Neural progenitor cell (in vitro differentiated cells): ENCODE data around the gene PCSK9. TPM values are rescaled to one million over a fixed set of nuclear protein-coding genes. Genes with fewer than 3 reads are reported as not detected.

ENCODE experiments used
- DNase-seq: peaks from one replicate; pipeline ENCODE4 v3.0.0-alpha.2; 2016; ENCODE audit warnings: low spot score
- H2AFZ ChIP-seq: fragments of 200-600 bp; sonication (generic); replicated peaks from 2 replicates; pipeline ENCODE4 v1.6.1; 2016; ENCODE audit warnings: antibody characterized with exemption
- H3F3A ChIP-seq: fragments of 200-600 bp; sonication (generic); 2 replicates; pipeline ENCODE4 v1.6.1; 2016; ENCODE audit warnings: antibody characterized with exemption, low read depth
- H3K27ac ChIP-seq: fragments of 200-600 bp; sonication (generic); 2 replicates; pipeline ENCODE4 v1.5.1; 2016; ENCODE audit warnings: mild to moderate bottlenecking
- H3K27me3 ChIP-seq: fragments of 200-600 bp; sonication (generic); 2 replicates; pipeline ENCODE4 v1.6.1; 2016; ENCODE audit warnings: mild to moderate bottlenecking, moderate library complexity
- H3K36me3 ChIP-seq: fragments of 200-600 bp; sonication (generic); 2 replicates; pipeline ENCODE4 v1.5.1; 2016
- H3K4me1 ChIP-seq: fragments of 200-600 bp; sonication (generic); 2 replicates; pipeline ENCODE4 v1.6.1; 2016; ENCODE audit warnings: mixed run types
- H3K4me2 ChIP-seq: fragments of 200-600 bp; sonication (generic); 2 replicates; pipeline ENCODE4 v1.6.1; 2016
- H3K4me3 ChIP-seq: fragments of 200-600 bp; sonication (generic); 2 replicates; pipeline ENCODE4 v1.5.1; 2016
- H3K79me2 ChIP-seq: fragments of 200-600 bp; sonication (generic); 2 replicates; pipeline ENCODE4 v1.6.1; 2016; ENCODE audit warnings: low read depth
- H3K9ac ChIP-seq: fragments of 200-600 bp; sonication (generic); 2 replicates; pipeline ENCODE4 v1.6.1; 2016
- H3K9me3 ChIP-seq: fragments of 200-600 bp; sonication (generic); 2 replicates; pipeline ENCODE4 v1.5.1; 2016; ENCODE audit warnings: low read depth
- H4K20me1 ChIP-seq: fragments of 200-600 bp; sonication (generic); 2 replicates; pipeline ENCODE4 v1.6.1; 2016; ENCODE audit warnings: low read depth
- H3K27ac Mint-ChIP-seq: 3 replicates; pipeline ENCODE4 v1.8.0; 2021; ENCODE audit warnings: mixed read lengths
- H3K27me3 Mint-ChIP-seq: 2 replicates; pipeline ENCODE4 v1.8.0; 2022; ENCODE audit warnings: low read depth, mild to moderate bottlenecking, inconsistent platforms, moderate library complexity, mixed read lengths; ENCODE audit not compliant: insufficient read depth
- H3K36me3 Mint-ChIP-seq: 3 replicates; pipeline ENCODE4 v1.8.0; 2021; ENCODE audit warnings: mixed read lengths
- H3K4me1 Mint-ChIP-seq: 3 replicates; pipeline ENCODE4 v1.8.0; 2021; ENCODE audit warnings: mixed read lengths
- H3K4me3 Mint-ChIP-seq: 3 replicates; pipeline ENCODE4 v1.8.0; 2021; ENCODE audit warnings: mild to moderate bottlenecking, moderate library complexity, mixed read lengths
- H3K9me3 Mint-ChIP-seq: 3 replicates; pipeline ENCODE4 v1.8.0; 2020; ENCODE audit warnings: mixed read lengths
- CTCF ChIP-seq: fragments of 200-600 bp; sonication (generic); IDR thresholded peaks from 2 replicates; pipeline ENCODE4 v1.5.1; 2017; ENCODE audit warnings: antibody characterized with exemption, mild to moderate bottlenecking
- EZH2 ChIP-seq: fragments of 200-600 bp; sonication (generic); IDR thresholded peaks from 2 replicates; pipeline ENCODE4 v1.6.1; 2017; ENCODE audit warnings: antibody characterized with exemption, mild to moderate bottlenecking, moderate library complexity
- EZH2phosphoT487 ChIP-seq: fragments of 200-600 bp; sonication (generic); IDR thresholded peaks from 2 replicates; pipeline ENCODE4 v1.6.1; 2017; ENCODE audit warnings: antibody characterized with exemption
- total RNA-seq: library from RNA; depleted of rRNA; stranded (reverse); fragments of >200 nt; gene quantifications from 2 replicates; pipeline ENCODE4 v1.2.3, GENCODE V29; 2015; ENCODE audit warnings: low replicate concordance

Gene PCSK9
- total RNA-seq, 1 donor from 2014 or later = 4.5 TPM

GRCh38 chr1:55071477-55071876, 32.1 kb downstream of the PCSK9 start:
- H3K36me3 Mint-ChIP-seq = peaks cover 38% of the 10 kb centered on the region

GRCh38 chr1:55073187-55073916, 34.0 kb downstream of the PCSK9 start:
- Histone ChIP-seq H3K4me3 (no peak overlapping the region), H3K4me2 (no peak overlapping the region), H4K20me1 (no peaks in the 10 kb centered on the region), H3K27ac (no peak overlapping the region), H3K9me3 (no peaks in the 10 kb centered on the region), H3K9ac (no peak overlapping the region), H3K79me2 (no peaks in the 10 kb centered on the region), H3K36me3 (peaks cover 10% of the 10 kb centered on the region), H2AFZ (no peak overlapping the region), H3K27me3 (no peaks in the 10 kb centered on the region), H3F3A (peaks cover 18% of the 10 kb centered on the region), H3K4me1 (no peaks in the 10 kb centered on the region)
- Mint-ChIP-seq H3K27ac (no peak overlapping the region), H3K4me1 (no peaks in the 10 kb centered on the region), H3K27me3 (peaks cover 3% of the 10 kb centered on the region), H3K9me3 (no peaks in the 10 kb centered on the region), H3K36me3 (peaks cover 32% of the 10 kb centered on the region), H3K4me3 (no peak overlapping the region)
- no peak for DNase-seq
- TF ChIP-seq EZH2phosphoT487 (no peak), CTCF (no peak), EZH2 (no peak)

More at GRCh38 chr1:55071477-55071876, 32.1 kb downstream of the PCSK9 start:
- H3K9me3 Mint-ChIP-seq = no peaks in the 10 kb centered on the region
- TF ChIP-seq CTCF (peak; percentile 62), EZH2phosphoT487 (no peak)
- H3K27me3 Mint-ChIP-seq = peaks cover 3% of the 10 kb centered on the region
- peaks cover 18% of the 10 kb centered on the region for H3F3A ChIP-seq
- H3K4me1 Mint-ChIP-seq = no peaks in the 10 kb centered on the region
- H3K4me3 ChIP-seq = no peak overlapping the region
- H3K27me3 ChIP-seq = no peaks in the 10 kb centered on the region
- H3K27ac ChIP-seq = peak overlapping the region; percentile 16
- H3K4me3 Mint-ChIP-seq = no peak overlapping the region
- H4K20me1 ChIP-seq = no peaks in the 10 kb centered on the region
- H3K27ac Mint-ChIP-seq = no peak overlapping the region
- no peaks in the 10 kb centered on the region for H3K79me2 ChIP-seq
- H2AFZ ChIP-seq = no peak overlapping the region
- H3K9me3 ChIP-seq = no peaks in the 10 kb centered on the region
- no peak overlapping the region for H3K9ac ChIP-seq
- no peaks in the 10 kb centered on the region for H3K4me1 ChIP-seq
- DNase-seq = peak; percentile 76
- H3K36me3 ChIP-seq = peaks cover 13% of the 10 kb centered on the region
- no peak overlapping the region for H3K4me2 ChIP-seq

- H3K4me3 ChIP-seq = no peak overlapping the region
- H3K27ac ChIP-seq = no peak overlapping the region
- no peaks in the 10 kb centered on the region for H3K79me2 ChIP-seq
- Mint-ChIP-seq H3K27ac (no peak overlapping the region), H3K4me3 (no peak overlapping the region), H3K27me3 (peaks cover 3% of the 10 kb centered on the region), H3K36me3 (peaks cover 28% of the 10 kb centered on the region), H3K4me1 (no peaks in the 10 kb centered on the region), H3K9me3 (no peaks in the 10 kb centered on the region)
- H3F3A ChIP-seq = peaks cover 18% of the 10 kb centered on the region
- no peaks in the 10 kb centered on the region for H4K20me1 ChIP-seq
- no peak overlapping the region for H3K4me2 ChIP-seq
- no peaks in the 10 kb centered on the region for H3K9me3 ChIP-seq
- no peaks in the 10 kb centered on the region for H3K4me1 ChIP-seq
- no peaks in the 10 kb centered on the region for H3K27me3 ChIP-seq
- peaks cover 14% of the 10 kb centered on the region for H3K36me3 ChIP-seq
- TF ChIP-seq EZH2phosphoT487 = no peak
- no peak for TF ChIP-seq EZH2
- TF ChIP-seq CTCF = no peak
- DNase-seq = no peak
- H2AFZ ChIP-seq = no peak overlapping the region
- H3K9ac ChIP-seq = no peak overlapping the region
Observed at GRCh38 chr1:55074455-55074854, 35.1 kb downstream of the PCSK9 start.
